Measurements from ENCODE around the gene TRPC4AP.

GRCh38 chr20:34997131-34997561 is 95.5 kb downstream of the TRPC4AP start:
- TF ChIP-seq CTCF (IDR thresholded peaks at IDR 0.05) (no peak), POLR2AphosphoS5 (IDR thresholded peaks at IDR 0.05) (peak in 1 of 3 donors; percentile 30), POLR2A (IDR thresholded peaks at IDR 0.05) (no peak)

All from transverse colon (tissue), 4 donors.